Pancreas (tissue), 10 donors: ENCODE measurements around the gene GUCY2C. TPM values are rescaled to one million over a fixed set of nuclear protein-coding genes. Genes with fewer than 3 reads are reported as not detected.

Experiments used
- ATAC-seq, 4 donors: fragments of 200-7000 bp; cut with Tn5 transposase; one replicate each; pipeline versions ENCODE4 v1.8.0 to v1.9.1; 2020; ENCODE audit warnings: mild to moderate bottlenecking in 4 of 4, moderate library complexity in 4 of 4
- DNase-seq, 6 donors: peaks; one replicate each; pipeline ENCODE4 v3.0.0-alpha.2; 2020
- FAIRE-seq: peaks from 2 replicates; lab custom pipeline; 2012; peaks lifted over from hg19 to GRCh38; lab: Jason Lieb, UNC
- H3K27ac ChIP-seq, 4 donors: fragments of 200-600 bp; sonication (generic); 1 replicate in 3 of 4; 2 replicates in 1 of 4; pipeline versions ENCODE4 v1.5.0 to v1.8.0; 2020
- H3K27me3 ChIP-seq, 4 donors: fragments of 200-600 bp; one replicate each; pipeline ENCODE4 v1.8.0; 2021
- H3K36me3 ChIP-seq, 3 donors: fragments of 200-600 bp; sonication (generic) in 1 of 3; one replicate each; pipeline versions ENCODE4 v1.5.0 to v1.8.0; 2020 to 2021
- H3K4me1 ChIP-seq, 3 donors: fragments of 200-600 bp; one replicate each; pipeline ENCODE4 v1.8.0; 2021
- H3K4me3 ChIP-seq, 4 donors: fragments of 200-600 bp; sonication (generic) in 2 of 4; one replicate each; pipeline versions ENCODE4 v1.5.0 to v1.8.0; 2020 to 2021
- H3K9me3 ChIP-seq, 4 donors: fragments of 200-600 bp; one replicate each; pipeline ENCODE4 v1.8.0; 2021
- CTCF ChIP-seq, 4 donors: fragments of 200-600 bp; sonication (generic) in 3 of 4; IDR thresholded peaks; one replicate each; pipeline versions ENCODE4 v1.5.0 to v1.8.0; 2021; ENCODE audit warnings: antibody characterized with exemption in 4 of 4
- WGBS, 2 donors: extraction: QIAGEN DNeasy Blood & Tissue Kit; methylation state at CpG; one replicate each; pipeline ENCODE4 v1.1.7; 2013; 5-methylcytosine and 5-hydroxymethylcytosine counted together
- intact Hi-C, 3 donors: fragments of 100-400 bp; cut with DNase I; formaldehyde crosslinking; loops; one replicate each; pipeline versions ENCODE4 v1.11.1 to v1.14.2; 2022
- polyA plus RNA-seq, 2 donors: library from polyadenylated mRNA; stranded (reverse); fragments of 200-250 nt; gene quantifications; one replicate each; pipeline ENCODE4 v1.2.3, GENCODE V29; 2013
- total RNA-seq, 6 donors: library from RNA; stranded (reverse); fragmentation: NEBNext Ultra II Directional in 4 of 6; extraction: Animal tissue kit (Norgen Biotek cat#: 25700) in 4 of 6; gene quantifications; one replicate each; pipeline versions ENCODE4 v1.2.1 to v1.2.4, GENCODE V29; 2021 to 2023
- donor health status: healthy with polysubstance abuse.
- donor health status: DM: no; HTN: no; CAD: no; lungs with moderate emphysema.
- donor health status: DM: no; HTN: no; CAD: no.
- donor health status: control.
- donor health status: control.
- donor health status: Bipolar disorder and iron deficiency.
- donor health status: DM: yes; HTN: yes; CAD: no.
- donor health status: DM: no; HTN: no; CAD: no.
- donor health status: DM: no; HTN: no; CAD: no.
- donor health status: DM: yes; HTN: yes; CAD: no.

GUCY2C gene
- total and polyA plus RNA-seq, 8 donors, result 0.02 to 0.08 TPM; not detected in 6

- Histone ChIP-seq H3K4me3 (no peak overlapping the region), H3K27me3 (no peaks in the 10 kb centered on the region), H3K36me3 (no peaks in the 10 kb centered on the region), H3K27ac (no peak overlapping the region), H3K9me3 (peaks cover 0 to 3% (median 0%) of the 10 kb centered on the region in 4 donors), H3K4me1 (peaks cover 0 to 7% (median 0%) of the 10 kb centered on the region in 3 donors)
- TF ChIP-seq CTCF (IDR thresholded peaks at IDR 0.05), result no peak
- DNase-seq (no peak), ATAC-seq (peak in 3 of 4 donors; percentile 24 to 40 (median 29)), FAIRE-seq (no peak)
- intact Hi-C loops, result no loop called here
- WGBS, 2 donors, result 48 to 50% methylated on average over 3 of the region's 3 CpGs
These were observed 83.4 kb downstream of the GUCY2C start for GRCh38 chr12:14612898-14613445.

GRCh38 chr12:14612250-14612649, 84.1 kb downstream of the GUCY2C start:
- Histone ChIP-seq H3K27ac (no peak overlapping the region), H3K4me1 (peaks cover 0 to 7% (median 0%) of the 10 kb centered on the region in 3 donors), H3K27me3 (no peaks in the 10 kb centered on the region), H3K4me3 (no peak overlapping the region), H3K9me3 (peaks cover 0 to 3% (median 0%) of the 10 kb centered on the region in 4 donors), H3K36me3 (no peaks in the 10 kb centered on the region)
- 74 to 83% methylated on average over 3 of the region's 3 CpGs for WGBS, 2 donors
- intact Hi-C loops, result no loop called here
- DNase-seq, result no peak
- TF ChIP-seq CTCF (IDR thresholded peaks at IDR 0.05), result no peak
- no peak for ATAC-seq
- no peak for FAIRE-seq

- DNase-seq (no peak), ATAC-seq (no peak), FAIRE-seq (no peak)
- TF ChIP-seq CTCF (IDR thresholded peaks at IDR 0.05), result no peak
- H3K9me3 ChIP-seq, result peaks cover 0 to 3% (median 0%) of the 10 kb centered on the region in 4 donors
- WGBS, 2 donors, result 89 to 91% methylated on average over 3 of the region's 3 CpGs
- H3K27me3 ChIP-seq, result no peaks in the 10 kb centered on the region
- H3K36me3 ChIP-seq, result no peaks in the 10 kb centered on the region
- intact Hi-C loops, result no loop called here
- no peak overlapping the region for H3K27ac ChIP-seq
- peaks cover 0 to 7% (median 0%) of the 10 kb centered on the region in 3 donors for H3K4me1 ChIP-seq
- no peak overlapping the region for H3K4me3 ChIP-seq
These were observed 84.7 kb downstream of the GUCY2C start for GRCh38 chr12:14611640-14612203.

GRCh38 chr12:14607568-14607967, 88.8 kb downstream of the GUCY2C start:
- FAIRE-seq, result no peak
- no peaks in the 10 kb centered on the region for H3K36me3 ChIP-seq
- intact Hi-C loops, result no loop called here
- H3K4me3 ChIP-seq, result no peak overlapping the region
- peaks cover 0 to 3% (median 2%) of the 10 kb centered on the region in 4 donors for H3K9me3 ChIP-seq
- H3K4me1 ChIP-seq, result peaks cover 0 to 3% (median 0%) of the 10 kb centered on the region in 3 donors
- TF ChIP-seq CTCF (IDR thresholded peaks at IDR 0.05), result no peak
- no peaks in the 10 kb centered on the region for H3K27me3 ChIP-seq
- ATAC-seq, result no peak
- no peak for DNase-seq
- H3K27ac ChIP-seq, result no peak overlapping the region

- H3K27me3 ChIP-seq, result no peaks in the 10 kb centered on the region
- no peak for TF ChIP-seq CTCF (IDR thresholded peaks at IDR 0.05)
- DNase-seq (no peak), ATAC-seq (no peak), FAIRE-seq (no peak)
- WGBS, 2 donors, result 60 to 69% methylated on average over 3 of the region's 3 CpGs
- H3K27ac ChIP-seq, result no peak overlapping the region
- peaks cover 0 to 10% (median 0%) of the 10 kb centered on the region in 3 donors for H3K4me1 ChIP-seq
- H3K36me3 ChIP-seq, result no peaks in the 10 kb centered on the region
- intact Hi-C loops, result no loop called here
- no peak overlapping the region for H3K4me3 ChIP-seq
- peaks cover 0 to 3% (median 2%) of the 10 kb centered on the region in 4 donors for H3K9me3 ChIP-seq
These were observed 90.9 kb downstream of the GUCY2C start for GRCh38 chr12:14605401-14605989.
